GM12891 (cell line): Measurements from ENCODE around the gene NLRP6.

Experiments used
- POLR2A ChIP-seq: IDR thresholded peaks from 2 replicates; pipeline ENCODE4 v1.6.1; 2011; ENCODE audit warnings: low read depth, low read length, control low read depth
- POLR2AphosphoS5 ChIP-seq: IDR thresholded peaks from 2 replicates; pipeline ENCODE4 v1.6.1; 2011; ENCODE audit warnings: low read depth, low read length, control low read depth
- POU2F2 ChIP-seq: IDR thresholded peaks from 2 replicates; pipeline ENCODE4 v1.6.1; 2011; ENCODE audit warnings: low read depth, mild to moderate bottlenecking, control low read depth, low read length, moderate library complexity
- TAF1 ChIP-seq: IDR thresholded peaks from 2 replicates; pipeline ENCODE4 v1.6.1; 2011; ENCODE audit warnings: low read depth, low read length, control low read depth

DNA sequence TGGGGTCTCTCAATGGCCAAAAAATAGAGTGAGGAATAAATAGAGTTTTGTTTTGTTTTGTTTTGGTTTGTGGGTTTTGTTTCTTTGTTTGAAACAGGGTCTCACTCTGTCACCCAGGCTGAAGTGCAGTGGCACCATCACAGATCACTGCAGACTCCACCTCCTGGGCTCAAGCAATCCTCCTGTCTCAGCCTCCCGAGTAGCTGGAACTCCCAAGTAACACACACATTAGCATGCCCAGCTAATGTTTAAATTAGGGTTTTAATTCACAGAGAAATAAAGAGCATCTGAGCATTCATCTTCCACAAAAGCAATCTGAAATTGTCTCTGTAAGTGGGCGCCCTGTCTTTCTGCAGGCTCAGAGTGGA, 51.7 kb downstream of the NLRP6 start:
- TF ChIP-seq POLR2A (no peak), POLR2AphosphoS5 (no peak), TAF1 (no peak), POU2F2 (no peak)
